HepG2 (cell line): Measurements from ENCODE around the gene SLC13A3. TPM values are rescaled to one million over a fixed set of nuclear protein-coding genes. Genes with fewer than 3 reads are reported as not detected.

Experiments
- DMAP1 ChIP-seq: IDR thresholded peaks from 2 replicates; pipeline ENCODE4 v1.6.1; 2016
- IKZF1 ChIP-seq: fragments of 450-650 bp; IDR thresholded peaks from 2 replicates; pipeline ENCODE4 v1.7.1; 2016
- NR0B2 ChIP-seq: sonication (generic); formaldehyde crosslinking; IDR thresholded peaks from 2 replicates; pipeline ENCODE4 v1.4.0; 2020; ENCODE audit warnings: mild to moderate bottlenecking, missing genetic modification reagents
- SMARCC2 ChIP-seq: fragments of 450-650 bp; IDR thresholded peaks from 2 replicates; pipeline ENCODE4 v1.6.1; 2017; ENCODE audit warnings: antibody characterized with exemption, mild to moderate bottlenecking
- ZBTB40 ChIP-seq, 2 experiments: fragments of 450-650 bp in 1 of 2; sonication (generic) in 1 of 2; formaldehyde crosslinking in 1 of 2; IDR thresholded peaks; 2 replicates each; pipeline versions ENCODE4 v1.6.1 to v1.8.0; 2016 to 2022; ENCODE audit warnings: antibody characterized with exemption in 1 of 2, mild to moderate bottlenecking in 1 of 2, missing genetic modification reagents in 1 of 2
- ZC3H13 ChIP-seq: sonication (generic); formaldehyde crosslinking; IDR thresholded peaks from 2 replicates; pipeline ENCODE4 v1.8.1; 2023; ENCODE audit warnings: mild to moderate bottlenecking, missing genetic modification reagents, moderate library complexity
- ZIK1 ChIP-seq: sonication (generic); formaldehyde crosslinking; IDR thresholded peaks from 2 replicates; pipeline ENCODE4 v1.5.0; 2020; ENCODE audit warnings: mild to moderate bottlenecking, low read depth, missing genetic modification reagents, borderline replicate concordance
- ZNF326 ChIP-seq: sonication (generic); formaldehyde crosslinking; IDR thresholded peaks from 2 replicates; pipeline ENCODE4 v1.4.0; 2020; ENCODE audit warnings: missing genetic modification reagents, borderline replicate concordance
- polyA plus RNA-seq, 8 experiments: library from polyadenylated mRNA; depleted of rRNA in 3 of 8; stranded (reverse) in 7 of 8; unstranded in 1 of 8; fragments of >200 nt; fragmentation: Illumina TruSeq in 4 of 8; extraction: Trizol in 4 of 8; gene quantifications; 2 replicates each; pipeline versions ENCODE4 v1.2.1 to v1.2.3, GENCODE V29; 2011 to 2016; ENCODE audit warnings: low read depth in 4 of 8, missing spikeins in 1 of 8, mixed read lengths in 1 of 8; ENCODE audit not compliant: insufficient read depth in 1 of 8
- total RNA-seq, 5 experiments: library from RNA; depleted of rRNA; stranded (reverse); fragments of >200 nt; fragmentation: Illumina TruSeq; extraction: Trizol; gene quantifications; 2 replicates each; pipeline ENCODE4 v1.2.3, GENCODE V29; 2016; ENCODE audit warnings: low read depth in 1 of 5

Gene SLC13A3
- total and polyA plus RNA-seq, 2 of the 13 experiments (the other 11 are each of a cell fraction or from before 2014, with no cell fraction given), result 66.5 to 76.0 TPM

GRCh38 chr20:46682063-46682821 is 31.0 kb upstream of the SLC13A3 start (continued):
- TF ChIP-seq ZC3H13 (peak; percentile 57; the same call in 1 of the 2 replicates), ZBTB40 (IDR thresholded peaks at IDR 0.05) (peak; percentile 48; the same call in 1 of the 2 replicates), ZBTB40 (CRISPR knock-in tag; IDR thresholded peaks at IDR 0.05) (peak; percentile 95), ZNF326 (CRISPR knock-in tag) (no peak), SMARCC2 (0 out of 2 replicates have a peak, but pooled peaks have one; percentile 38), IKZF1 (no peak), ZIK1 (CRISPR knock-in tag) (0 out of 2 replicates have a peak, but pooled peaks have one; percentile 28), NR0B2 (CRISPR knock-in tag) (no peak), DMAP1 (no peak)
